GM23338 (cell line): ENCODE results near the gene MYLK2. TPM values are rescaled to one million over a fixed set of nuclear protein-coding genes. Genes with fewer than 3 reads are reported as not detected.

ENCODE experiments used
- ATAC-seq: fragments of 200-7000 bp; cut with Tn5 transposase; 3 replicates; pipeline ENCODE4 v1.9.1; 2020
- DNase-seq: peaks from one replicate; pipeline ENCODE4 v3.0.0-alpha.2; 2015; ENCODE audit warnings: low spot score
- H2AFZ ChIP-seq: fragments of 200-600 bp; sonication (generic); 2 replicates; pipeline ENCODE4 v1.8.0; 2016; ENCODE audit warnings: antibody characterized with exemption, mild to moderate bottlenecking, moderate library complexity
- H3F3A ChIP-seq: fragments of 200-600 bp; sonication (generic); replicated peaks from 2 replicates; pipeline ENCODE4 v1.8.0; 2017; ENCODE audit warnings: antibody characterized with exemption, mixed run types, low read depth
- H3K27ac ChIP-seq: fragments of 200-600 bp; sonication (generic); 2 replicates; pipeline ENCODE4 v1.6.1; 2016; ENCODE audit warnings: low read depth
- H3K27me3 ChIP-seq: fragments of 200-600 bp; sonication (generic); 2 replicates; pipeline ENCODE4 v1.8.0; 2016; ENCODE audit warnings: mild to moderate bottlenecking, mixed run types, moderate library complexity; ENCODE audit not compliant: insufficient read depth
- H3K36me3 ChIP-seq: fragments of 200-600 bp; sonication (generic); 2 replicates; pipeline ENCODE4 v1.8.0; 2016; ENCODE audit warnings: mild to moderate bottlenecking; ENCODE audit not compliant: insufficient read depth
- H3K4me1 ChIP-seq: fragments of 200-600 bp; sonication (generic); 2 replicates; pipeline ENCODE4 v1.8.0; 2016; ENCODE audit warnings: mild to moderate bottlenecking, moderate library complexity; ENCODE audit not compliant: insufficient read depth
- H3K4me2 ChIP-seq: fragments of 200-600 bp; sonication (generic); 2 replicates; pipeline ENCODE4 v1.7.1; 2017; ENCODE audit warnings: mixed run types
- H3K4me3 ChIP-seq: fragments of 200-600 bp; sonication (generic); 2 replicates; pipeline ENCODE4 v1.6.1; 2016; ENCODE audit warnings: mixed run types
- H3K79me2 ChIP-seq: fragments of 200-600 bp; sonication (generic); replicated peaks from 2 replicates; pipeline ENCODE4 v1.8.0; 2017; ENCODE audit warnings: mild to moderate bottlenecking; ENCODE audit not compliant: insufficient read depth
- H3K9me2 ChIP-seq: fragments of 200-600 bp; sonication (generic); 2 replicates; pipeline ENCODE4 v1.8.0; 2017; ENCODE audit not compliant: insufficient read depth
- H4K20me1 ChIP-seq: fragments of 200-600 bp; sonication (generic); replicated peaks from 2 replicates; pipeline ENCODE4 v1.8.0; 2017; ENCODE audit warnings: mild to moderate bottlenecking; ENCODE audit not compliant: insufficient read depth
- H3K27ac Mint-ChIP-seq: 2 replicates; pipeline ENCODE4 v1.8.0; 2020; ENCODE audit warnings: inconsistent platforms, mild to moderate bottlenecking, moderate library complexity, mixed read lengths
- H3K27me3 Mint-ChIP-seq: 3 replicates; pipeline ENCODE4 v1.8.0; 2022; ENCODE audit warnings: low read depth, mild to moderate bottlenecking, moderate library complexity, mixed read lengths, inconsistent platforms; ENCODE audit not compliant: insufficient read depth, poor library complexity
- H3K36me3 Mint-ChIP-seq: 3 replicates; pipeline ENCODE4 v1.8.0; 2021; ENCODE audit warnings: low read depth, mild to moderate bottlenecking, inconsistent platforms, moderate library complexity, mixed read lengths
- H3K4me1 Mint-ChIP-seq: 3 replicates; pipeline ENCODE4 v1.8.0; 2020; ENCODE audit warnings: mild to moderate bottlenecking, inconsistent platforms, mixed read lengths
- H3K4me3 Mint-ChIP-seq: 3 replicates; pipeline ENCODE4 v1.8.0; 2021; ENCODE audit warnings: moderate library complexity, mild to moderate bottlenecking, inconsistent platforms, mixed read lengths
- H3K9me3 Mint-ChIP-seq: 3 replicates; pipeline ENCODE4 v1.8.0; 2020; ENCODE audit warnings: moderate library complexity, mild to moderate bottlenecking, inconsistent platforms, mixed read lengths
- CREB1 ChIP-seq: fragments of 250-450 bp; sonication (Bioruptor Pico); IDR thresholded peaks from 2 replicates; pipeline ENCODE4 v1.5.0; 2020; ENCODE audit warnings: low read depth, mild to moderate bottlenecking, moderate library complexity
- CTCF ChIP-seq, 2 experiments: fragments of 200-600 bp in 1 of 2; sonication (generic) in 1 of 2; conservative IDR thresholded peaks; 2 replicates each; pipeline versions ENCODE4 v1.5.1 to v1.6.1; 2016 to 2017; ENCODE audit warnings: antibody characterized with exemption in 2 of 2, low read depth in 2 of 2, mild to moderate bottlenecking in 2 of 2, moderate library complexity in 1 of 2
- ETS1 ChIP-seq: IDR thresholded peaks from 2 replicates; pipeline ENCODE4 v1.6.1; 2016; ENCODE audit warnings: antibody characterized with exemption
- EZH2 ChIP-seq: fragments of 200-600 bp; sonication (generic); IDR thresholded peaks from one replicate; pipeline ENCODE4 v1.8.0; 2017; ENCODE audit warnings: antibody characterized with exemption, mild to moderate bottlenecking, low read depth; ENCODE audit not compliant: unreplicated experiment
- EZH2phosphoT487 ChIP-seq: fragments of 200-600 bp; sonication (generic); IDR thresholded peaks from one replicate; pipeline ENCODE4 v1.8.1; 2018; ENCODE audit warnings: antibody characterized with exemption; ENCODE audit not compliant: unreplicated experiment
- JUNB ChIP-seq: IDR thresholded peaks from one replicate; pipeline ENCODE4 v1.6.1; 2016; ENCODE audit warnings: antibody characterized with exemption; ENCODE audit not compliant: unreplicated experiment
- NANOG ChIP-seq: IDR thresholded peaks from 2 replicates; pipeline ENCODE4 v1.6.1; 2016; ENCODE audit warnings: antibody characterized with exemption, borderline replicate concordance
- POLR2AphosphoS5 ChIP-seq: IDR thresholded peaks from 2 replicates; pipeline ENCODE4 v1.6.1; 2016; ENCODE audit warnings: antibody characterized with exemption, low read depth
- REST ChIP-seq: IDR thresholded peaks from one replicate; pipeline ENCODE4 v1.6.1; 2018; ENCODE audit warnings: antibody characterized with exemption; ENCODE audit not compliant: unreplicated experiment
- STAT1 ChIP-seq: IDR thresholded peaks from one replicate; pipeline ENCODE4 v1.6.1; 2016; ENCODE audit warnings: antibody characterized with exemption; ENCODE audit not compliant: unreplicated experiment
- ZNF114 ChIP-seq: fragments of 250-450 bp; sonication (Bioruptor Pico); IDR thresholded peaks from 2 replicates; pipeline ENCODE4 v1.5.0; 2020; ENCODE audit warnings: mild to moderate bottlenecking, moderate library complexity
- ZNF331 ChIP-seq: fragments of 250-450 bp; sonication (Bioruptor Pico); IDR thresholded peaks from 2 replicates; pipeline ENCODE4 v1.5.0; 2020; ENCODE audit warnings: low read depth, mild to moderate bottlenecking, moderate library complexity
- polyA plus RNA-seq: library from polyadenylated mRNA; unstranded; fragments of >200 nt; fragmentation: Nextera tagmentation; extraction: Ambion mirVana; gene quantifications from 2 replicates; pipeline ENCODE4 v1.2.1, GENCODE V29; 2016
- total RNA-seq: library from RNA; depleted of rRNA; stranded (reverse); fragments of >200 nt; shearing (Covaris generic); gene quantifications from 2 replicates; pipeline ENCODE4 v1.2.3, GENCODE V29; 2014
- TF ChIP-seq, protein P1 (sequence below): fragments of 250-450 bp; sonication (Bioruptor Pico); IDR thresholded peaks from 2 replicates; pipeline ENCODE4 v1.5.0; 2020; ENCODE audit warnings: mild to moderate bottlenecking, moderate library complexity

The MYLK2 gene
- total and polyA plus RNA-seq, 2 experiments from 2014 or later, result 0.21 to 0.28 TPM

- Histone ChIP-seq H3K36me3 (no peaks in the 10 kb centered on the region), H3K27me3 (peaks cover 55% of the 10 kb centered on the region), H3K4me2 (no peak overlapping the region), H3F3A (no peaks in the 10 kb centered on the region; the same call in 1 of the 2 replicates), H3K4me3 (no peak overlapping the region), H3K4me1 (peaks cover 20% of the 10 kb centered on the region), H3K9me2 (no peaks in the 10 kb centered on the region), H3K27ac (no peak overlapping the region), H2AFZ (no peak overlapping the region), H4K20me1 (no peaks in the 10 kb centered on the region), H3K79me2 (no peaks in the 10 kb centered on the region)
- H3K4me3 Mint-ChIP-seq, result no peak overlapping the region
- peaks cover 32% of the 10 kb centered on the region for H3K27me3 Mint-ChIP-seq
- TF ChIP-seq NANOG (no peak), EZH2 (no peak), ZNF114 (CRISPR knock-in tag) (no peak), JUNB (no peak), STAT1 (no peak), POLR2AphosphoS5 (no peak), CREB1 (no peak), ZNF331 (CRISPR knock-in tag) (no peak), EZH2phosphoT487 (no peak), REST (no peak), CTCF (conservative IDR thresholded peaks at IDR 0.05; ENCODE audit: low read depth in 2 of 2) (no peak), ETS1 (no peak)
- TF ChIP-seq, protein P1, sequence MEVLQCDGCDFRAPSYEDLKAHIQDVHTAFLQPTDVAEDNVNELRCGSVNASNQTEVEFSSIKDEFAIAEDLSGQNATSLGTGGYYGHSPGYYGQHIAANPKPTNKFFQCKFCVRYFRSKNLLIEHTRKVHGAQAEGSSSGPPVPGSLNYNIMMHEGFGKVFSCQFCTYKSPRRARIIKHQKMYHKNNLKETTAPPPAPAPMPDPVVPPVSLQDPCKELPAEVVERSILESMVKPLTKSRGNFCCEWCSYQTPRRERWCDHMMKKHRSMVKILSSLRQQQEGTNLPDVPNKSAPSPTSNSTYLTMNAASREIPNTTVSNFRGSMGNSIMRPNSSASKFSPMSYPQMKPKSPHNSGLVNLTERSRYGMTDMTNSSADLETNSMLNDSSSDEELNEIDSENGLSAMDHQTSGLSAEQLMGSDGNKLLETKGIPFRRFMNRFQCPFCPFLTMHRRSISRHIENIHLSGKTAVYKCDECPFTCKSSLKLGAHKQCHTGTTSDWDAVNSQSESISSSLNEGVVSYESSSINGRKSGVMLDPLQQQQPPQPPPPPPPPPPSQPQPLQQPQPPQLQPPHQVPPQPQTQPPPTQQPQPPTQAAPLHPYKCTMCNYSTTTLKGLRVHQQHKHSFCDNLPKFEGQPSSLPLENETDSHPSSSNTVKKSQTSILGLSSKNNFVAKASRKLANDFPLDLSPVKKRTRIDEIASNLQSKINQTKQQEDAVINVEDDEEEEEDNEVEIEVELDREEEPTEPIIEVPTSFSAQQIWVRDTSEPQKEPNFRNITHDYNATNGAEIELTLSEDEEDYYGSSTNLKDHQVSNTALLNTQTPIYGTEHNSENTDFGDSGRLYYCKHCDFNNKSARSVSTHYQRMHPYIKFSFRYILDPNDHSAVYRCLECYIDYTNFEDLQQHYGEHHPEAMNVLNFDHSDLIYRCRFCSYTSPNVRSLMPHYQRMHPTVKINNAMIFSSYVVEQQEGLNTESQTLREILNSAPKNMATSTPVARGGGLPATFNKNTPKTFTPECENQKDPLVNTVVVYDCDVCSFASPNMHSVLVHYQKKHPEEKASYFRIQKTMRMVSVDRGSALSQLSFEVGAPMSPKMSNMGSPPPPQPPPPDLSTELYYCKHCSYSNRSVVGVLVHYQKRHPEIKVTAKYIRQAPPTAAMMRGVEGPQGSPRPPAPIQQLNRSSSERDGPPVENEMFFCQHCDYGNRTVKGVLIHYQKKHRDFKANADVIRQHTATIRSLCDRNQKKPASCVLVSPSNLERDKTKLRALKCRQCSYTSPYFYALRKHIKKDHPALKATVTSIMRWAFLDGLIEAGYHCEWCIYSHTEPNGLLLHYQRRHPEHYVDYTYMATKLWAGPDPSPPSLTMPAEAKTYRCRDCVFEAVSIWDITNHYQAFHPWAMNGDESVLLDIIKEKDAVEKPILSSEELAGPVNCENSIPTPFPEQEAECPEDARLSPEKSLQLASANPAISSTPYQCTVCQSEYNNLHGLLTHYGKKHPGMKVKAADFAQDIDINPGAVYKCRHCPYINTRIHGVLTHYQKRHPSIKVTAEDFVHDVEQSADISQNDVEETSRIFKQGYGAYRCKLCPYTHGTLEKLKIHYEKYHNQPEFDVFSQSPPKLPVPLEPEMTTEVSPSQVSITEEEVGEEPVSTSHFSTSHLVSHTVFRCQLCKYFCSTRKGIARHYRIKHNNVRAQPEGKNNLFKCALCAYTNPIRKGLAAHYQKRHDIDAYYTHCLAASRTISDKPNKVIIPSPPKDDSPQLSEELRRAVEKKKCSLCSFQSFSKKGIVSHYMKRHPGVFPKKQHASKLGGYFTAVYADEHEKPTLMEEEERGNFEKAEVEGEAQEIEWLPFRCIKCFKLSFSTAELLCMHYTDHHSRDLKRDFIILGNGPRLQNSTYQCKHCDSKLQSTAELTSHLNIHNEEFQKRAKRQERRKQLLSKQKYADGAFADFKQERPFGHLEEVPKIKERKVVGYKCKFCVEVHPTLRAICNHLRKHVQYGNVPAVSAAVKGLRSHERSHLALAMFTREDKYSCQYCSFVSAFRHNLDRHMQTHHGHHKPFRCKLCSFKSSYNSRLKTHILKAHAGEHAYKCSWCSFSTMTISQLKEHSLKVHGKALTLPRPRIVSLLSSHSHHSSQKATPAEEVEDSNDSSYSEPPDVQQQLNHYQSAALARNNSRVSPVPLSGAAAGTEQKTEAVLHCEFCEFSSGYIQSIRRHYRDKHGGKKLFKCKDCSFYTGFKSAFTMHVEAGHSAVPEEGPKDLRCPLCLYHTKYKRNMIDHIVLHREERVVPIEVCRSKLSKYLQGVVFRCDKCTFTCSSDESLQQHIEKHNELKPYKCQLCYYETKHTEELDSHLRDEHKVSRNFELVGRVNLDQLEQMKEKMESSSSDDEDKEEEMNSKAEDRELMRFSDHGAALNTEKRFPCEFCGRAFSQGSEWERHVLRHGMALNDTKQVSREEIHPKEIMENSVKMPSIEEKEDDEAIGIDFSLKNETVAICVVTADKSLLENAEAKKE (CRISPR knock-in tag), result no peak
- peaks cover 32% of the 10 kb centered on the region for H3K9me3 Mint-ChIP-seq
- H3K36me3 Mint-ChIP-seq, result no peaks in the 10 kb centered on the region
- no peak overlapping the region for H3K27ac Mint-ChIP-seq
- ATAC-seq (no peak; the same call in 2 of the 3 replicates), DNase-seq (no peak)
- H3K4me1 Mint-ChIP-seq, result peaks cover 6% of the 10 kb centered on the region; the same call in 2 of the 3 replicates
Observed at GRCh38 chr20:31851240-31851955, 32.2 kb downstream of the MYLK2 start.
